HG03103 (cell line): ENCODE measurements around the gene MBP.
A peak's percentile ranks its signal among the peaks of the same experiment; 100 is the strongest.

ENCODE experiments used
- ATAC-seq: cut with Tn5 transposase; IDR thresholded peaks from one replicate; pipeline ENCODE4 v1.9.1; 2021; ENCODE audit warnings: low read depth; ENCODE audit not compliant: unreplicated experiment

The MBP gene

DNA sequence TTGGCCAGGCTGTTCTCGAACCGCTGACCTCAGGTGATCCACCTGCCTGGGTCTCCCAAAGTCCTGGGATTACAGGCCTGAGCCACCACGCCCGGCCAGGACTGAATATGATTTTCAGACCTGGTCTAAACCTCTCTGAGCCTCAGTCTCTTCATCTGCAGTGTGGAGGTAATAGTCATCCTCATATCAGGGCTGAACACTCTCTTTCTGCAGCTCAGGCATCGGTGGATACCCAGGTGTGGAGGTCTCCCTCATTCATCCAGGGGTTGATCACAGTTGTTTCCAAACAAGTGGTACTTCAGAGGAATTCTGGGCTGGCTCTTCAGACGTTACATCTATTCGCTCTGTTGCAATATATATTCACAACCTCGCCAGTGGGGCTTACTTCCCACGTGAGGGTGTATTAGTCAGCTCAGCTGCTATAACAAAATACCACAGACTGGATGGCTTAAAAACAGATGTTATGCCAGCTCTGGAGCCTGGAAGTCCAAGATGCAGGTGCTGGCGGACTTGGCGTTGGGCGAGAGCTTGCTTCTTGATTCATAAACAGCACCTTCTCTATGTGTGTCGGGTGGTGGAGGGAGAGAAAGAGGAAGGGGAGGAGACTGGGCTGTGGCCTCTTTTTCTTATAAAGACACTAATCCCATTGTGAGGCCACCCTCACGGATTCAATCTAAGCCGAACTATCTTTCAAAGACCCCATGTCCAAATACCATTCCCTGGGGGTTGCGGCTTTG, 2.9 kb upstream of the MBP start:
- no peak for ATAC-seq

DNA sequence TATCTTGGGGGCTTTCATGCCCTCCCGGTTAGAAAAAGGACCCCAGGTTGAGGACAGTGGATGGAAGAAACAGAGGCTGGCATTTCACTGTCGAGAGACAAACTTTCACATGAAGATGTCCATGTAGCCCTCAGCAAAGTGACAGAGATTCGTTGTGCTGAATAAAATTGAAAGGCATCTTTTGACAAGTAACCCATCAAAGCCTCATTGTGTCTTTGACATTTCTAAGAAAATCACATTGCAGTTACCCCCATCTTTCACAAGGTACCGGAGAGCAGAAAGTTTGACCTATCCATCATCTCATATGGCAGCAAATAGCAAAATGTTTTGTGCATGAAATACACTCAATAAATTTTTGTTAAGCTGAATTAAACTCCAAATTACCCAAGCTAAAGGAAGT, 2.0 kb upstream of the MBP start:
- no peak for ATAC-seq

DNA sequence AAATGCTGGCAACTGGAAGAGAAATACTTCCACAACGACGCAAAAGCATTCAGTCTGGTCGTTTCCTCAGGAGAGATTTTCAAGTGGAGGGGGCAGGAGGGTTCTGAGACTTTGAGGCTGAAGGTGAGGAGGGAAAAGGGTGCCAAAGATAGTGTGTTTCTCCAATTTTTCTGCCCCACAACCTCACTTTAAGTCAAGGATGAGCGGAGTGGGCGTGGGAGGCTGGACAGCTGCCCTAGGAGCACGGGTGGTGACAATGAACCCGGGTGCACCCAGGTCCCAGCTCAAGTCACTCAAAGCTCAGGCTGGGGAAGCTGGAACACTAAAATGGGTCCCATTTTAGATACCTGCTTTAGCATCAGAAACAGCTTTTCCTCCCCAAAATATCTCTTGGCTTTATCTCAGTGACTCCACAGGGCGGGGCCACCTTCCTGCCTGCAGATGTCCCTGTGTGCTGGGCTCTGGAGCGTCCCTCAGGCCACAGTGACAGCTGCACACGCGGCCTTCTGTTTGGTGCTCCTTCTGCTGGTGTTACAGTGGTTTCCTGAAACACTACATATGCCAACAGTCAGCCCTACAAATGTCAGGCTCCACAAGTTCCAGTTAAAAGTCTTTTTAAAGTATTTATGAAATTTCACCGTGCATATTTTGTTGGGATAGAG, 1.4 kb upstream of the MBP start:
- ATAC-seq: no peak

DNA sequence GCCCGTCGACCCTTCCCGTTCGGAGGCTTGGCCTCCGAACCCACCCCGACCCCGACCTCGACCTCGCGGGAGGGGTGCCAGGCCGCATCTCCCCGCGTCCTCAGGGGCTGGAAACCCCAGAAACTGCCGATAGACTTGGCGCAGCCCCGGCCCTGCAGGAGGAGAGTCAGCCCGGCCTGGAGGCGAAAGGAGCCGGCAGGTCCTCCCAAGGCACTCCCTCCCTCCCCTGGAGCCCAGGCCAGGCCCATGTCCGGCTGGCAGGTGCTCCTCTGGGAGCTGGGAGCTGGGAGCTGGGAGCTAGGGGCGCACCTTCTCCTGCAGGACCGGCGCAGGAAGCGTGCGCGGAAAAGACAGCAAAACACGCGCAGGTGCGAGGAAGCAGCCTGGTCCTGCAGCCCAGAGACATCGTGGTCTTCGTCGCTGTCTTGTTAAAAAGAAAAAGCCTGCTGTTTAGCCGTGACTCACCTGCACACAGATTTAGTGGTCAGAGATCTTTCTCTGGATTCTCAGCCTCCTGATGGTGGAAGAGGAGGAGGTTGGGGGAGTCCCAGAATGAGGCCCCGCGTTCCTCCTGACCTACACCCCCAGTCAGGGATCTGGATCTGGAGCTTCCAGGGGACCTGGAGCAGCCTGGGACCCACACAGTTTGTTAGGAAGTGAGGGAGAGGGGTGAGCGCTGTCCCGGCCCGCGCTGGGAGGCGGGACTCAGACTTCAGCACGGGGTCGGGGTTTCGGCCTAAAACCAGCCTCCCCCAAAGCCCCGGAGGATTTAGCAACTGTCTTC, 660 bp upstream of the MBP start:
- ATAC-seq: no peak

DNA sequence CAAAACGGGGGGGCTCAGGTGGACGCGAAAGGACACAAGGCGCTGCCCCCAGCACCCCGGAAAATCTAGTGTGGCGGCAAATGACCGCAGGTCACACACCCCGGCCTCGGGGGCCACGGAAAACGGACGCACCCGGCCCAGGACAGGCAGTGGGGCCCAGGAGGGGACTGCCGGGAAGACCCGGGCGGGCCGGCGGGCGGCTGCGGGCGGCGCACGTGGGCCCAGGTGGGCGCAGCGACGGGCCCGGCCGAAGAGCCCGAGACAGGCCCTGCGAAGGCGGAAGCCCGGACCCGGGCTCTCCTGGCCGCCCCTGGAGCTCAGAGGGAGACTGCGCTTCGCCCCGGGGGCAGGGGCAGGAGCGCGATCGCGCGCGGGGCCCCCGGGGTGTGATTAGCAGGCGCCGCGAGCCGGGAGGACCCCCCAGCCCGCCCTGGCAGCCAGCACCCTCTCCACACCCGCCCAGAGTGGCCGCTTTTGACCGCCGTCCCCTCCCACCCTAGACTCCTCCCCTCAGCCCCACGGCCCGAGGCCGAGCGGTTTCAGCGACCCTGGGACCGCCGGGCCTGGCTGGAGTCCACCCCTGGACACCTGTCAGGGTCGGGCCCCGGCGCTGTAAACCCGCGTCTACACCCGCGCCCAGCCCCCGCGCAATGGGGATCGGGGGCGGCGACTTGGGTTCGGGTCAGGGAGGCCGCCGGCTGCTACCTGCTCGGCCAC, 773 bp downstream of the MBP start:
- peak; percentile 35 for ATAC-seq

DNA sequence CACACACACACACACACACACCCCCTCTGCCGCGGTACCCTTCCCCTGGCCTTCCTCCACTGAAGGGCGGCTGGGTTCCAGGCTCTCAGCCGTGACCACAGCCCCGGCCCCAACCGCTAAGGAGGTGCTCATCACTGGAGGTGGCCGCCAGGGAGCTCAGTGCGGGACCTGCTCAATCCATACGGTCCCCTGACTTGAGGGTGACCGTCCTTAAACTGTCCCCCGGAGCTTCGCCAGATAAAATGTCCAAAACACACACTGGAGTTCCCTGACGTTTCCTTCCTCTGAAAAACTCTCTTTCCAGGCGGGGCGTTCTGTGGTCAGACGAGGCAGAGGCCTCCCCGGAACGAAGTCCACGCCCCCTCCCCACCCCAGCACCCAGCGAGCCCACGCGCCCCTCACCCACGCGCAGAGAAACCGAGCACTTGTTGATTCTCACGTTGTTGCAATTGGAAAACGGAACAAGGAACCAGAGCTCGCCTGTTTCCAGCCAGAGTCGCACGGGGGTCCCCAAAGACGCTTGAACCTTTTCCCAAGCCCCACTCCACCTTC, 1.4 kb downstream of the MBP start:
- peak; percentile 23 for ATAC-seq

DNA sequence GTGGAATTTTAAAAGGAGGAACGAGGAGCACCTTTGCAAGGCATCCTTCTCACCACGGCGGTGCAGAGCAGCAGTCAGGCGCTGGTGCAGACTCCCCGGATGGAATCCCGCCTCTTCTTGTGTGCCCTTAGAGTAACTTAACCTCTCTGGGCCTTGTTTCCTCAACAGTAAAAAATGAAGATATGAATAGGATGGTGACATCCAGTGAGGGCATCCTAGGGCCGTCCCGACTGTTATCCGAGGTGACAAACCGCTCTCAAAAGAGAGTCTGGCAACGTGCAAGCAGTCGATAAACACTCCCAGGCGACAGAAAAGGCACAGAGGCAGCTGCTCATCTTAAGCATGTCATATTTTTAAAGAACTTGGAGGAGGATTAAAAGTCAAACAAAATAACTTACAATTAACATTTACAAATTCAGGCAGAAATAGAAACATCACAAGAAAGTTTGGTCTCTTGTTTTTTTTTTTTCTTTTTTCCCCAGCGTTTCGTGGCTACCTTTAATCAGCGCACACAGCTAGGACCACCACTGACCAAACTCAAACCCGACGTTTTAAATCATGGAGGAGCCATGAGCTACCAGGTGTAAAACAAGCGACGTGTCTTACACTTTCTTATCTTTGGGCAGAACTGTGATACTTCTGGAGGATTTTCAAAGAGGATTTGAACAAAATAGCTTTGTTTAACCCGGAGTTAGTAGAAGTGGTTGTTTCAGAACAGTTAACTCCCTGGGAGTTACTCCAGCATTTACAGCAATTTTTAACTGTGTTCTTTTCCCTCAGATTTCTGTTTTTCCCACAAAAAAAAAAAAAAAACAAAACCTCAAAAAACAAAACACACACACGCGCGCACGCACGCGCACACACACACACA, 2.1 kb downstream of the MBP start:
- ATAC-seq: no peak

DNA sequence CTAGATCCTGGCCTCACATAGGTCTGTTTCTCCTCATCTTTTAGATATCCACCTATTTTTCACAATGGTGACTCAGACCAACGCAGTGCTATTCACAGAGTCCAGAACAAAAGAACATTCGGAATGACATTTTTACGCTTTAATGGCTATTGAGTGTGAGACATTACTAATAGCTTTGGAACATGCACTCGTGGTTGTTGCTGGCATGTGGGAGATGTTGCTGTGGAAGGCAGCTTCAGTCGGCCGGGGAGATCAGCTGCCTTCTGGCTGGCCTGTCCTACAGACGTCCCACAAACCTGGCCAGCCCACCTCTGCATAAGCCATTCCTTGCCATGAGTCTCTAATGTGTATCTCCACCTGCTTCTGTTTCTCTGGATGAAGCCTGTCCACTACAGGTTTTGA, 3.4 kb downstream of the MBP start:
- ATAC-seq: no peak

DNA sequence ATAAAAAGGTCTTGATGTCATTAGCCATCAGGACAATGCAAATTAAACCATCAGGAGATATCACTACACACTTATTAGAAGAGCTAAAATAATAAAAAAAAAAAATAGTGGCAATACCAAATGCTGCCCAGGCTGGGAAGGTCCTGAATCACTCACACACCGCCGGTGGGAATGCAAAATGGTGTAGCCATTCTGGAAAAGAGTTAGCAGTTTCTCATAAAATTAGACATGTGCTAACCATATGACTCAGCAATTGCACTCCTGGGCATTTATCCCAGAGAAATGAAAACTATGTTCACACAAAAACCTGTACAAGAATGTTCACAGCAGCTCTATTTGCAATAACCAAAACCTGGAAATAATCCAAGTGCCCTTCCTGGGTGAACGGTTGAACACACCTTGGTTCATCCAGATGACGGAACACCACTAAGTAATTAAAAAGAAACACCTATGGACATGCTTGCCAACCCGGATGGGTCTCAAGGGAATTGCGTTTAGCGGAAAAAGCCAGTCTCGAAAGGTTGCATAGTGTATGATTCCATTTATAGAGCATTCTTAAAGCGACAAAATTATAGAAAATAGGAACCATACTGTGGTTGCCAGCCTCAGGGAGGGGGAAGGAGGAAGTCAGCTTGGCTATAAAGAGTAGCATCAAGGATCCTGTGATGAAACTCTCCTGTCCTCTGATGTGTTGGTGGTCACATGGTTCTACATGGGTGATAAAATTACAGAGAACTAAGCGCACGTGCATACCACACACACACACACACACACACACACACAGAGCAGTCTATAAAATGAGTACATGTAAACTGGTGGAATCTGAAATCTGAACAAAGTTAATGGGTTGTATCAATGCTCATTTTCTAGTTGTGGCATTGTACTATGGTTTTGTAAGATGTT, 4.6 kb downstream of the MBP start:
- ATAC-seq: peak; percentile 27

DNA sequence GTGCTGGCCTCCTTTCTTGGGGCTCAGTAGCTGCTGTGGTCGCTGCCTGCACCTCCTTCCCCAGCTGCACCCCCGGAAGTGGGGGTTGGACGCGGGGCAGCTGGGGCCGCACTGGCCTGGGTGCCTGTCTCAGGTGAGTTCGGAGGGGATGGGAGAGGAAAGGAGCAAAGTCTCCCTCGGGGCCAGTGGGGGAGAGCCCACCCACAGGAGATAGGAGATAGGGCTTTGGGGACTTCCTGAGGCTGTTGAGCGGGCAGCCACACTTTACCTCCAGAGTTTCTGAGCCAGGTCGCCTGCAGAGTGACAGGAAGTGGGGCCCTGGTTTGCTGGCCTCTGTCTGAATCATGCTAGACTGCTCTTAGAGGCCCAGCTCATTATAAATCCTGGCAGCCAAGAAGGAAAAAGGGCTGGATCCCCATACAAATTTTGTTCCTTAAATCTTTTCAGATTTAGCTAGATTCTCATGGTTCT, 8.1 kb downstream of the MBP start:
- ATAC-seq: peak; percentile 51

DNA sequence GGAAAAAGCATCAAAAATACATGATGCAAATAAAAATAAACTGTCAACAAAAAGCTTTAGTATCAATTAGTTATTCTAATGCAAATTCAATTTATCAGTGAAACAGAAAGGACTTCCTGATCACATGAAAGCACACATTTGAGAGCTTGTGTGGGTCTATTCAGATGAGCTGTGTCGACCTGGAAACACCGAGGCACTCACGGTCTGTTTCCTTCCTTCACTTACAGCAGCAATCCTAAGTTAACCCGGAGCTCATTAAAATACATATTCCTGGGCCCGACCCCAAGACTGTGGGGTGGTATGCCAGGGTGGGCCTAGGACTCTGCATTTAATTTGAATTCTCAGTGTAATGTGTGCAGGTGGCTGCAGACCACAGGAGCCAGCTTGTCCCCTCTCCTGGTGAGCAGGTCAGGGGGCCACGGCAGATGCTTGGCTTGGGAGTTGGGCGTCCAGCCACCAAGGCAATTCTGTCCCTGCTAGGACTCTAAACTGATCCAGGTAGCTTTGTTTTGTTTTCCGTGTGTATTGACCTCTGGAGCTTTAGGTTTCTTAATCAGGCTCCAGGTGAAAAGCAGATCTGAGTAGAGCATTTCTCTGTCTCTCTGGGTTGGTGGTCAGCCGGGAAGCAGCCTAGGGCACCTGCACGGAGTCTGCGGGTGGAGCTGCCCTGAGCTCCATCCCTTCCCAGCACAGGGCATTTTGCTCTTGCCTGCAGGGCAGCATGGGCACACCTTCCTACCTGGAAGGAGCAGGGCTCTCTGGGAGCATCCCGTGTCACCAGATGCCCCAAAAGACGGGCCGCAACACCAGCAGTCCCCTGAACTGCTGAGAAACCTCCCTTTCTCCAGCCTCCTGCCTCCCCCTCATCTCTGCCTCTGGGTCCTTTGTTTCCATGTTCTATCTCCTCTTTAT, 9.0 kb downstream of the MBP start:
- no peak for ATAC-seq

DNA sequence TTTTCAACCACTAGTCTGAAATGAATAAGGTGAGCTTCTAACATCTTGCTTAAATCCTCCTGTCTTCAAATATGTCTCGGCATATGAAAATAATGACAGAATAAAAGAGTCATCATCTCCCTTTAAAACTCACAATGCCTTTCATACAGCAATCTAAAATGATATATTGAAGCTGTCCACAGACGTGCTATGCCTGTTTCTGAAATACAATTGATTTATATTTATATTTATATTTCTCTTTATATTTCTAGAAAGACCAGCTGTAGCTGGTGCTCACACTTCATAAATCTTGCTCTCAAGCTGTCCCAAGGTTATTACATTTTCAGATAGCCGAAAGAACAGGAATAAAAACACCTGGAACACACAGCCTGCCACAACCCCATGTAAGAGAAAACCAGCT, 11.1 kb downstream of the MBP start:
- no peak for ATAC-seq

DNA sequence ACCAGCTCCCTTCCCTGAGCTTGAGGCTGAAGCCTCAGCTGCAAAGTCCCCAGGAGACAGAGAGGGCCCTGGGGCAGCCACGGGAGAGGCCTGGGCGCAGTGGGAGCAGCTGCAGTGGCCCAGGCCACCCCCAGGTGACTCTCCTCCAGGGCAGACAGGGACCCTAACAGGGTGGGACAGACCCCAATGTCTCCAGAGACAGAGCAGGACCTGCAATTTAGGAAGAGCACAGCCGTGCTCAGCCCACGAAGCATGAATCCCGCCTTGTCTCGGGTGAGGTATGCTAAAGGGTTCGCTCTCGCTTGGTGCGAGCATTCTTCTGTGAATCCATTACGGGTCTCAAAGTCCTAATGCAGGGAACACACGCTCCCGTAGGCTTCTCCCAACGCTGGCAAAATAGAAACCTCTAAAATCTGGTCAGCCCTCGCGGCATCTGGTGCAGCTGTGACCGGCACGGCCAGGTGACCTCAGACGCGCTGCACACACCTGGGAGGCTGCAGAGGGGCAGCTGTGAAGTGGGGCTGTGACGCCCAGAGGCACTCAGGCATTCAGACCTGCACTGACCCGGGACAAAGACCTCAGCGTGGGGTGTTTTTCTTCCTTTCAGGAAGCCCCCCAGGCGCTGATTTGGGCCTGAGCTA, 12.6 kb downstream of the MBP start:
- ATAC-seq: no peak

DNA sequence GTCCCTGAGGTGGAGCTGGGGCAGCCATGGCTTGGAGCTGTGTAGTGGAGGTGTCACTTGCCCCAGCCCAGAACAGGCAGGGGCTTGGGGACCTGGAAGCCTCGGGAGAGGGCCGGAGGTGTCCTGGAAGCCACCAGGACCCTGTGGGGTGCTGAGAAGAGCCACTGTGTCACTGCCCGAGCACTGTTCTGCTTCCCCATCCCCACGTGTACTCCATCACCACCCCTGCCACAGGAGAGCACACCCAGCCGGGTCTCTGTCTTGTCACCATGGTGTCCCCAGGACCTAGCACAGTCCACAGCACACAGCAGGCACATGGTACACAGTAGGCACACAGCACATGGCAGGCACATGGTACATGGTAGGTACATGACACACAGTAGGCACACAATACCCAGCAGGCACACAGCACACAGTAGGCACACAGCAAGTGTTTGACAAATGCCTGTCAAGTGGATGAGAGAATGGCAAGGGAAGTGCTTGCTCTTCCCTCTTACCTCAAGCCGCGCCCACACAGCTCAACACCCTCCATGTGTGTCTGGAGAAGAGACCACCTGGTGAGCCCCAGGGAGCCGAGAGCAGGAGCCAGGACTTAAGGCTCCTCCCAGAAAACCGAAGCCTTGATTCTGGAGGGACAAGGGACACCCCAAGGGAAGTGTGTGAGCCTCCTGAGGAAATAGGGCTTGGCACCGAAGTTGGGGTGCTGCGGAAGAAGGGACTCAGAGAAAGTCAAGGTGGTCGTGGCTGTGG, 13.3 kb downstream of the MBP start:
- ATAC-seq: no peak

DNA sequence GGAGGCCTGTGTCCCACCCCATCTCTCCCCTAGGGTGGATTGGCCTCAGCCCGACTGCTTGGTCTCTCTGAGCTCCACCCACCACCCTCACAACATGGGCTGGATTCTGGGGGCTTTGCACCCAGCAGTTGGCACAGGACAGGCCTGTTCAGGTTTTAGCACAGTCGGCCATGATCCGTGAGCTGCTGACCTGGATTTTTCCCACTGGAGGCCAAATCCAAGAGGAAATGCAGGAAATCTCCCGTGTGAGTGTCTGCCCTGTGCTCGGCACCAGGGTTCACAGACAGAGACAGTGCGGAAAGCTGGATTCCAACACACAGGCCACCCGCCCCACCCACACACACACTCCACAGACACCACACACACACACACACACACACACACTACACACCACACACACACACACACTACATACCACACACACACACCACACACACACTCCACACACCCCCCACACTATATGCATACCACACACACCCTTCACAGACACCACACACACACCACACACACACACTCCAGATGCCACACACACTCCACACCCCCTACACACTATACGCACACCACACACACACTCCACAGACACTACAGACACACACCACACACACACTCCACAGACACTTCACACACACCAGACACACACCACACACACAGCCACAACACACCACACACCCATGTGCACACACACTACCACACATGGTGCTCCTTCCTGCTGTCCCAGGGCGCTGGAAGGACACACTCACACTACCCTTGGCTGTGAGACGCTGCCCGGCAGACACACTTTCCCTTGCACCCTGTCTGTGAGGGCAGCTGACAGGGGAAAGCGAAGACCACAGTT, 14.1 kb downstream of the MBP start:
- ATAC-seq: no peak
